Upper lobe of right lung (tissue), 1 donor: ENCODE results near the gene SND1. TPM values are rescaled to one million over a fixed set of nuclear protein-coding genes. Genes with fewer than 3 reads are reported as not detected.

ENCODE experiments used
- ATAC-seq: fragments of 200-7000 bp; cut with Tn5 transposase; one replicate; pipeline ENCODE4 v1.9.1; 2020; ENCODE audit warnings: mild to moderate bottlenecking, moderate library complexity
- DNase-seq: peaks from one replicate; pipeline ENCODE4 v3.0.0-alpha.2; 2020
- H3K27ac ChIP-seq: fragments of 200-600 bp; one replicate; pipeline ENCODE4 v1.8.0; 2022
- H3K27me3 ChIP-seq: fragments of 200-600 bp; one replicate; pipeline ENCODE4 v1.8.0; 2022; ENCODE audit warnings: mild to moderate bottlenecking
- H3K36me3 ChIP-seq: fragments of 200-600 bp; one replicate; pipeline ENCODE4 v1.8.0; 2022
- H3K4me1 ChIP-seq: fragments of 200-600 bp; one replicate; pipeline ENCODE4 v1.8.0; 2022
- H3K4me3 ChIP-seq: fragments of 200-600 bp; one replicate; pipeline ENCODE4 v1.8.0; 2022; ENCODE audit warnings: mild to moderate bottlenecking
- H3K9me3 ChIP-seq: fragments of 200-600 bp; one replicate; pipeline ENCODE4 v1.8.0; 2022
- CTCF ChIP-seq: fragments of 200-600 bp; IDR thresholded peaks from one replicate; pipeline ENCODE4 v1.8.0; 2022; ENCODE audit warnings: antibody characterized with exemption
- intact Hi-C: fragments of 100-400 bp; cut with DNase I; formaldehyde crosslinking; loops from one replicate; pipeline ENCODE4 v1.11.0; 2022
- total RNA-seq: library from RNA; stranded (reverse); fragmentation: NEBNext Ultra II Directional; extraction: Animal tissue kit (Norgen Biotek cat#: 25700); gene quantifications from one replicate; pipeline ENCODE4 v1.2.1, GENCODE V29; 2021
- donor health status: DM: no; HTN: yes; CAD: no; lungs with severe emphysema.

Gene SND1
- total RNA-seq, 1 donor from 2014 or later, result 150 TPM

- Histone ChIP-seq H3K27ac (no peak overlapping the region), H3K4me1 (no peaks in the 10 kb centered on the region), H3K36me3 (no peaks in the 10 kb centered on the region), H3K4me3 (no peak overlapping the region), H3K27me3 (no peaks in the 10 kb centered on the region), H3K9me3 (no peaks in the 10 kb centered on the region)
- intact Hi-C loops, result no loop called here
- TF ChIP-seq CTCF, result no peak
- DNase-seq (no peak), ATAC-seq (no peak)
These were observed 268.9 kb downstream of the SND1 start for GRCh38 chr7:127920787-127921438.

- no peak for ATAC-seq
- TF ChIP-seq CTCF, result no peak
- no peaks in the 10 kb centered on the region for H3K27me3 ChIP-seq
- no peak overlapping the region for H3K27ac ChIP-seq
- H3K4me3 ChIP-seq, result no peak overlapping the region
- intact Hi-C loops, result no loop called here
- DNase-seq, result no peak
- H3K36me3 ChIP-seq, result no peaks in the 10 kb centered on the region
- H3K9me3 ChIP-seq, result no peaks in the 10 kb centered on the region
- H3K4me1 ChIP-seq, result peaks cover 5% of the 10 kb centered on the region
These were observed 270.7 kb downstream of the SND1 start for GRCh38 chr7:127922656-127923055.

- no peak for TF ChIP-seq CTCF
- H3K4me1 ChIP-seq, result peaks cover 6% of the 10 kb centered on the region
- ATAC-seq (no peak), DNase-seq (no peak)
- intact Hi-C loops, result no loop called here
- no peaks in the 10 kb centered on the region for H3K27me3 ChIP-seq
- H3K36me3 ChIP-seq, result peaks cover 10% of the 10 kb centered on the region
- H3K9me3 ChIP-seq, result no peaks in the 10 kb centered on the region
- no peak overlapping the region for H3K4me3 ChIP-seq
- no peak overlapping the region for H3K27ac ChIP-seq
These were observed 272.9 kb downstream of the SND1 start for GRCh38 chr7:127924874-127925273.

DNA sequence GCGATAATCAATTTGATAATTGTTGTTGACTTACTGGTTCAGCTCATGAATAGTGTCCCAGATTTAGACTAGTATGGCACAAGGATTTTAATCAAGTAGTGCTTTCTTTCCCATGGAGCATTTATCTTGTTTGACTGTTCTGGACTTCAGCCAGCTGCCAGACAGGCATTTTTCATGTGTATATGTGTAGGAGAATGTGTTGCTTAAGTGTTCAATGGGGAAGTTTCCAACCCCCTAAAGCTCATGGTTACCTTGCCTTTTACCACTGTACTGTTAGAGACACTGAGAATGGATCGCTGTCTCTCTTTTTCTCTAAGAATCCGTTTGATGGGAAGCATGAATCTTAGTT, 275.3 kb downstream of the SND1 start:
- H3K4me1 ChIP-seq, result peaks cover 6% of the 10 kb centered on the region
- no peak overlapping the region for H3K4me3 ChIP-seq
- no peaks in the 10 kb centered on the region for H3K27me3 ChIP-seq
- H3K9me3 ChIP-seq, result no peaks in the 10 kb centered on the region
- no peak for TF ChIP-seq CTCF
- intact Hi-C loops, result no loop called here
- no peak overlapping the region for H3K27ac ChIP-seq
- peaks cover 23% of the 10 kb centered on the region for H3K36me3 ChIP-seq
- DNase-seq (no peak), ATAC-seq (peak; percentile 35)

- TF ChIP-seq CTCF, result no peak
- no peak for ATAC-seq
These were observed 276.2 kb downstream of the SND1 start for GRCh38 chr7:127928222-127928621.

GRCh38 chr7:127928852-127929251, 276.9 kb downstream of the SND1 start:
- H3K9me3 ChIP-seq, result no peaks in the 10 kb centered on the region
- intact Hi-C loops, result no loop called here
- DNase-seq, result no peak

More at GRCh38 chr7:127928222-127928621, 276.2 kb downstream of the SND1 start:
- Histone ChIP-seq H3K9me3 (no peaks in the 10 kb centered on the region), H3K4me3 (no peak overlapping the region), H3K4me1 (peaks cover 6% of the 10 kb centered on the region), H3K27me3 (no peaks in the 10 kb centered on the region), H3K27ac (no peak overlapping the region), H3K36me3 (peaks cover 29% of the 10 kb centered on the region)
- no peak for DNase-seq
- intact Hi-C loops, result no loop called here

More at GRCh38 chr7:127928852-127929251, 276.9 kb downstream of the SND1 start:
- TF ChIP-seq CTCF, result no peak
- Histone ChIP-seq H3K27me3 (no peaks in the 10 kb centered on the region), H3K27ac (no peak overlapping the region), H3K4me3 (no peak overlapping the region), H3K4me1 (peaks cover 6% of the 10 kb centered on the region), H3K36me3 (peaks cover 29% of the 10 kb centered on the region)
- no peak for ATAC-seq
